ENCODE results near the gene TMEM119. TPM values are rescaled to one million over a fixed set of nuclear protein-coding genes. Genes with fewer than 3 reads are reported as not detected.

Gene TMEM119
- total RNA-seq, 4 donors from 2014 or later: 9.0 to 48.8 (median 42.3) TPM

- H3K27me3 ChIP-seq: no peaks in the 10 kb centered on the region
- peaks cover 0 to 55% (median 5%) of the 10 kb centered on the region in 4 donors for H3K4me1 ChIP-seq
- no peak overlapping the region for H3K4me3 ChIP-seq
- 25 to 32% methylated on average over 2 of the region's 2 CpGs for WGBS, 2 donors
- no peak for DNase-seq (ENCODE audit: low spot score in 2 of 2)
- H3K27ac ChIP-seq: peak overlapping the region in 2 of 4 donors; percentile 61 to 69
- H3K36me3 ChIP-seq: peaks cover 0 to 63% (median 16%) of the 10 kb centered on the region in 3 donors
- no peaks in the 10 kb centered on the region for H3K9me3 ChIP-seq
- TF ChIP-seq POLR2A (IDR thresholded peaks at IDR 0.05) (no peak), EP300 (IDR thresholded peaks at IDR 0.05) (no peak), CTCF (IDR thresholded peaks at IDR 0.05) (no peak)
These were observed 31.9 kb downstream of the TMEM119 start for GRCh38 chr12:108565976-108566375.

GRCh38 chr12:108565146-108565545, 32.7 kb downstream of the TMEM119 start:
- 79 to 88% methylated on average over 3 of the region's 3 CpGs for WGBS, 2 donors
- Histone ChIP-seq H3K27ac (peak overlapping the region in 2 of 4 donors; percentile 69 to 97), H3K36me3 (peaks cover 0 to 61% (median 16%) of the 10 kb centered on the region in 3 donors), H3K27me3 (no peaks in the 10 kb centered on the region), H3K9me3 (no peaks in the 10 kb centered on the region), H3K4me3 (no peak overlapping the region), H3K4me1 (peaks cover 0 to 55% (median 6%) of the 10 kb centered on the region in 4 donors)
- DNase-seq (ENCODE audit: low spot score in 2 of 2): no peak
- no peak for TF ChIP-seq EP300 (IDR thresholded peaks at IDR 0.05)
- TF ChIP-seq POLR2A (IDR thresholded peaks at IDR 0.05): no peak
- no peak for TF ChIP-seq CTCF (IDR thresholded peaks at IDR 0.05)

- peak overlapping the region in 2 of 4 donors; percentile 9 to 97 for H3K27ac ChIP-seq
- DNase-seq (ENCODE audit: low spot score in 2 of 2): no peak
- peaks cover 0 to 56% (median 16%) of the 10 kb centered on the region in 3 donors for H3K36me3 ChIP-seq
These were observed 33.2 kb downstream of the TMEM119 start for GRCh38 chr12:108564724-108565123.

GRCh38 chr12:108563804-108564151, 34.1 kb downstream of the TMEM119 start:
- 0% methylated on average over 1 of the region's 1 CpG for WGBS, 2 donors
- peaks cover 0 to 69% (median 18%) of the 10 kb centered on the region in 4 donors for H3K4me1 ChIP-seq
- H3K4me3 ChIP-seq: peak overlapping the region in 3 of 4 donors; percentile 81 to 96 (median 95)
- H3K27ac ChIP-seq: peak overlapping the region; percentile 81 to 97 (median 97)
- H3K36me3 ChIP-seq: peaks cover 0 to 47% (median 16%) of the 10 kb centered on the region in 3 donors
- H3K9me3 ChIP-seq: no peaks in the 10 kb centered on the region
- TF ChIP-seq EP300 (IDR thresholded peaks at IDR 0.05) (no peak), CTCF (IDR thresholded peaks at IDR 0.05) (no peak), POLR2A (IDR thresholded peaks at IDR 0.05) (no peak)
- no peaks in the 10 kb centered on the region for H3K27me3 ChIP-seq
- DNase-seq (ENCODE audit: low spot score in 2 of 2): no peak

More at GRCh38 chr12:108564724-108565123, 33.2 kb downstream of the TMEM119 start:
- peaks cover 0 to 59% (median 11%) of the 10 kb centered on the region in 4 donors for H3K4me1 ChIP-seq
- H3K27me3 ChIP-seq: no peaks in the 10 kb centered on the region
- TF ChIP-seq EP300 (IDR thresholded peaks at IDR 0.05): no peak
- no peak for TF ChIP-seq POLR2A (IDR thresholded peaks at IDR 0.05)
- no peak for TF ChIP-seq CTCF (IDR thresholded peaks at IDR 0.05)
- H3K4me3 ChIP-seq: no peak overlapping the region
- no peaks in the 10 kb centered on the region for H3K9me3 ChIP-seq

- peak overlapping the region; percentile 81 to 97 (median 97) for H3K27ac ChIP-seq
- 1% methylated on average over 11 to 14 of the region's 14 CpGs for WGBS, 2 donors
- peak overlapping the region; percentile 81 to 97 (median 96) for H3K4me3 ChIP-seq
- peak; percentile 78 to 87 for DNase-seq (ENCODE audit: low spot score in 2 of 2)
- peaks cover 0 to 42% (median 16%) of the 10 kb centered on the region in 3 donors for H3K36me3 ChIP-seq
- TF ChIP-seq CTCF (IDR thresholded peaks at IDR 0.05) (peak; percentile 68 to 94 (median 83)), POLR2A (IDR thresholded peaks at IDR 0.05) (peak in 1 of 2 donors; percentile 29), EP300 (IDR thresholded peaks at IDR 0.05) (peak in 1 of 2 donors; percentile 78)
- H3K4me1 ChIP-seq: peaks cover 0 to 74% (median 19%) of the 10 kb centered on the region in 4 donors
- no peaks in the 10 kb centered on the region for H3K9me3 ChIP-seq
- H3K27me3 ChIP-seq: no peaks in the 10 kb centered on the region
These were observed 34.6 kb downstream of the TMEM119 start for GRCh38 chr12:108563136-108563803.

All from tibial nerve (tissue), 4 donors.